CD4-positive, alpha-beta T cell treated with Interleukin-1 beta for 1 hour (primary cell): Measurements from ENCODE around the gene CLCN6.

Experiments used
- DNase-seq, 2 donors: peaks; one replicate each; pipeline ENCODE4 v3.0.0-alpha.2; 2020 to 2022

The CLCN6 gene

GRCh38 chr1:11856698-11857097 lies 50.7 kb downstream of the CLCN6 start:
- no peak for DNase-seq

GRCh38 chr1:11857164-11857851 lies 51.3 kb downstream of the CLCN6 start:
- DNase-seq: no peak

GRCh38 chr1:11858158-11858557 lies 52.2 kb downstream of the CLCN6 start:
- no peak for DNase-seq

DNA sequence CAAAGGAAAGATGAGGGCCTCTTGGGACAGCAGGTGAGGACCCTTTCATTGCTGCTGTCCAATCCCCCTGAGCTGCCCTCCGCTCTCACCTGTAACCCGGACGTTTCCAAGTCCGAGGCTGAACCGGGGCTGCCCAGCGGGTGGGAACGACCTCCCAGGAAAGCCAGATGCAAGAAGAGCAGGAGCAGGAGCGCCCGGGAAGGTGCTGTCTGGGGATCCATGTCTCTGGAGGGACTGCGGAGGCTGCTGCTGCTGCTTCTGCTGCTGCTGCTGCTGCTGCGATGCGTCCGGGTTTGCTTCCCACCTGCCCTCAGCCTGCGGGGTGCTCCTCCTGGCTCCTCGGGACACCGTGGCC lies 52.6 kb downstream of the CLCN6 start, which contains the start of gene NPPB:
Gene NPPB, minus strand, starts transcription at position 333 of the 355 bp plus-strand sequence. Its CDS starts 112 bp downstream, at position 221.
- no peak for DNase-seq

DNA sequence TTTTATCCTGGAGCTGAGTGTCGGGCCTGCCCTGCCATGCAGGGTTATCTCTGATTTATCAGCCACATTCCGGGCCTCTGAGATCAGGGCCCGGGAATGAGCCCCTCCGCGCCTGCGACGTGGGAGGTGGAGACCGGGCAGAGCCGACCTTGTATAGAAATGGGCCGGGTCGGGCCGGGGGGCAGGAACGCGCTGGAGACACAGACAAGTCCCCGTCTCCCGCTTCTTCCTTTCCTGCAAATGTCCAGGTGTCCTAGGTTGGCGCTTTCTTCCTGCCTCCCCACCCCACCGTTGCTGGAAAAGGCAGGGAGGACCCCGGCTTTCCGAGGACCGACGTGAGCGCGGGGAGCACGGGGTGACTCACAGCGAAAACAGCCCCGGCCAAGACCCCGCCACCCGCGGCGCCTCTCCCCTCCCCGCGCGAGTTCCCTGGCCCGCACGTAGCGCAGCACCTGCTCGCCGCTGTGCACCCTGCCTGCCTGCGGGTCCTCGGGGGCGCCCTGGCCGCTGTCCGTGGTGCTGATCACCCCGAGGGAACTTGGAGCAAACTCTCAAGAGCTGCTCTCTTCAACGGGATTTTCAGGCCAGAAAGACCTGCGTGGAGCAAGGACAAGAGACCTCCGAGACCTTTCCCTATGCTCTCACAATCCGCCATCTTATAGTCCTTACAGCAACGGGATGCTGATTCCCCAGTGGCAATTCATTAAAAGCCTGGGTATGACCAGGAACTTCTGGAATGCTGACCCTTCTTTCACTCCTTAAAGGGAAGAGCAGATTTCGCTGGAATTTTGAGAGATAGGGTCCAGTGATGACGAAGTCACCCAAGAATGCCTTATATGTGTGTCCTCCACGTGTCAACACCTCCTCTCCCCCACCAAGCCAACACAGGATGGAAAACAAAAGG lies 53.2 kb downstream of the CLCN6 start:
- peak; percentile 53 to 54 for DNase-seq

DNA sequence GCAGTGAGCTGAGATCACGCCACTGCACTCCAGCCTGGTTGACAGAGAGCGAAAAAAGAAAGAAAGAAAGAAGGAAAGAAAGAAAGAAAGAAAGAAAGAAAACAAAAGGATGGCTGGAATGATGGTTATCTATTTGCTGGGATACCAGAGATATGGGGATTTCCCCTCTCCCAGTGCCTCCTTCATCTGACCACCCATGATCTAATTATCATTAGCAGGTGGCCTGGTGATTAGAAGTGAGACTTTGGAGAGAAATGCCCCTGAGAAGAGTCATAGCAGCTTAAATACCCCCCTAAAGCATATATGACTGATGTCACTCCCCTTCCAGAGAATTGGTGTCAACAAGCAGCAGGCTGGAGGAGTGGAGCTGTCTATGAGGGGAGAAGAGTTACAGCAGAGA lies 54.1 kb downstream of the CLCN6 start:
- no peak for DNase-seq

- DNase-seq: no peak
These were observed 54.6 kb downstream of the CLCN6 start for GRCh38 chr1:11860587-11860986.

DNA sequence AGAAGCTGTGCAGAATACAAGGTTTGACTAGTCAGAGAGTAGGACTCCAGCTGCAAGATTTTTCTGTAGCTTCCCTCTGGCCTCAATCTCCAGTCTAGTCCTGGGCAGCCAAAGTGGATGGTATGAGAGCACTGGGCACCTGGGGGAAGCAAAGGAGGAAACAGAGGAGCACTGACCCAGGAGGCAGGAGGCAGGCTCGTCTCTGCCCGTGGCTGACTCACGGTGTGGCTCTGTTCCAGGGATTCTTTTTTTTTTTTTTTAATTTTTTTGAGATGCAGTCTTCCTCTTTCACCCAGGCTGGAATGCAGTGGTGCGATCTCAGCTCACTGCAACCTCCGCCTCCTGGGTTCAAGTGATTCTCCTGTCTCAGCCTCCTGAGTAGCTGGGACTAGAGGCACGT lies 56.9 kb downstream of the CLCN6 start:
- no peak for DNase-seq

DNA sequence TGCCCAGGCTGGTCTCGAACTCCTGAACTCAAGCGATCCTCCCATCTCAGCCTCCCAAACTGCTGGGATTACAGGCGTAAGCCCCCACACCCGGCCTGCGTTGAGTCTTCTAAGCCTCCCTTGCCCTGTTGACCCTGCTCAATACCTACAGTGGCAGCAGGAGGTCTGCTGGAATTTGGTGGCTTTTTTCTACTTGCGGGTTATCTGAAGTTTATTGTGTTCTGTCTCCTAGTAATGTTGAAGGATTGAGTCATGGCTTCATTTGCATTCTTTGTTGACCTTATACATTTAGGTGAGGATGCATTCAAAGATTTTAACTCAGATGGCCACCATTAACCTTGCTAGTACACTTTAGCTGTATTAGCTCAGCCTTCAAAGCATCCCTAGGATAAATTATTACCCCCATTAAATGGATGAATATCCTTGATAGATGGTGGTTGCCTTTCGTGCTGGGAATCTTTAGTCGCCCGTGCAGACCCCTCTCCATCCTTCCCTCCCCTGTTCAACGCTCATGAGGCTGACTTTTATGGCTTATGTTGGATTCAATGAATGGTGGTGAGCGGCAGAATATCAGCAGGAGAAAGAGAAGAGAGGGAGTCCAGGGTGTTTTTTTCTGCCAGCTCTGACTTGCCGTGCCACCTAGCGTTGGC lies 62.5 kb downstream of the CLCN6 start:
- no peak for DNase-seq

DNA sequence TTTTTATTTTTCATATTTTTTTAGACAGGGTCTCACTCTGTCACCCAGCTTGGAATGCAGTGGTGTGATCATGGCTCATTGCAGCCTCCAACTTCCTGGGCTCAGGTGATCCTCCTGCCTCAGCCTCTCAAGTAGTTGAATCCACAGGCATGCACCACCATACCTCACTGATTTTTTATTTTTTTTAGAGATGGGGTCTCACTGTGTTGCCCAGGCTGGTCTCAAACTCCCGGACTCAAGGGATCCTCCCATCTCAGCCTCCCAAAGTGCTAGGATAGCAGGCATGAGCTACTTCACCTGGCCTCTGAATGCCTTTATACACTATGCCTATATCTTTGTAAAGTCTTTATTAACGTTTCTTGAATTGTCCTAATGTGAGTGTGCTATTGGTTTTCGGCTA lies 63.1 kb downstream of the CLCN6 start:
- DNase-seq: no peak

DNA sequence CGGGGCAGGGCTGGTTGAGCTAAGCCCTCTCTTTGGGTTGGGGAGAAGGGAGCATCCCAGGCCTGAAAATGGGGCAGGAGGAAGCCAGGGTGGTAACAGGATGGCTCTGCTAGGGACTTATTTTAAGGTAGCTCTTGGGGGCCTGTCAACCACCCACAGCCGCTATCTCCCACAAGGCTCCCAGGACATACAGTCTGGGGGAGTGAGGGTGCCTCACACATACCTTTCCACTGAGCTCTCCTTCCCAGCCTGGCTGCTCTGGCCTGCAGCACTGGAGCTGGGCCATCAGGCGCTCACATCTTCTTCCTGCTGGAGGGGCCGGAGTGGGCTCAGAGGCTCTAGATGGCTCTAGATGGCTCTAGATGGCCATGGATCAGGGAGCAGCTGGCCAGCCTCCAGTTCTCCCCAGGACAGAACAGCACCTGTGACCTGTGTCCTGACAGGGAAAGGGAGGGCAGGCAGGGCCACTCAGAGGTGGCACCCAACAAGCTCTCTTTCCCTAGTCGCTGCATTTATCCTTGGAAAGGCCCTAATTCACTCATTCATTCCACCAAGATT lies 63.7 kb downstream of the CLCN6 start:
- DNase-seq: no peak

- no peak for DNase-seq
These were observed 66.6 kb downstream of the CLCN6 start for GRCh38 chr1:11872545-11872944.

- no peak for DNase-seq
These were observed 67.6 kb downstream of the CLCN6 start for GRCh38 chr1:11873395-11874257.

GRCh38 chr1:11874258-11874562 lies 68.2 kb downstream of the CLCN6 start:
- no peak for DNase-seq

GRCh38 chr1:11874624-11875023 lies 68.6 kb downstream of the CLCN6 start:
- no peak for DNase-seq

DNA sequence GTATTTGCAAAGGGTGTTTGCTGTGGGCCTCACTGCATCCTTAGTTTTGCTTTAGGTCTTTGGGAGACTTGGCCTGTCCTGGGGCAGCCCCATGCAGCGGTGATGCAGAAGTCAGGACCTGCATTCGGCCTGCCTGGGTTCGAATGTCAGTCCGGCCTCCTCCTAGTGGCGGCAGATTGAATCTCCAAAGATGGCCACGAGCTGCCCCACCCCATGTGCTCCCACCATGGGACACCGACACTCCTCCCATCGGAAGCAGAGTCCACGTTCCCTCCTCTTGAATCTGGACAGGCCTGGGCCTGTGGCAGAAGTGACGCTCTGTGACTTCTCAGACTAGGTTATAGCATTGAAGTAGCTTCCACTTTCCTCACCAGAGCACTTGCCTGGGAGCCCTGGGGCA lies 69.1 kb downstream of the CLCN6 start:
- DNase-seq: no peak

GRCh38 chr1:11877074-11877473 lies 71.1 kb downstream of the CLCN6 start:
- no peak for DNase-seq

DNA sequence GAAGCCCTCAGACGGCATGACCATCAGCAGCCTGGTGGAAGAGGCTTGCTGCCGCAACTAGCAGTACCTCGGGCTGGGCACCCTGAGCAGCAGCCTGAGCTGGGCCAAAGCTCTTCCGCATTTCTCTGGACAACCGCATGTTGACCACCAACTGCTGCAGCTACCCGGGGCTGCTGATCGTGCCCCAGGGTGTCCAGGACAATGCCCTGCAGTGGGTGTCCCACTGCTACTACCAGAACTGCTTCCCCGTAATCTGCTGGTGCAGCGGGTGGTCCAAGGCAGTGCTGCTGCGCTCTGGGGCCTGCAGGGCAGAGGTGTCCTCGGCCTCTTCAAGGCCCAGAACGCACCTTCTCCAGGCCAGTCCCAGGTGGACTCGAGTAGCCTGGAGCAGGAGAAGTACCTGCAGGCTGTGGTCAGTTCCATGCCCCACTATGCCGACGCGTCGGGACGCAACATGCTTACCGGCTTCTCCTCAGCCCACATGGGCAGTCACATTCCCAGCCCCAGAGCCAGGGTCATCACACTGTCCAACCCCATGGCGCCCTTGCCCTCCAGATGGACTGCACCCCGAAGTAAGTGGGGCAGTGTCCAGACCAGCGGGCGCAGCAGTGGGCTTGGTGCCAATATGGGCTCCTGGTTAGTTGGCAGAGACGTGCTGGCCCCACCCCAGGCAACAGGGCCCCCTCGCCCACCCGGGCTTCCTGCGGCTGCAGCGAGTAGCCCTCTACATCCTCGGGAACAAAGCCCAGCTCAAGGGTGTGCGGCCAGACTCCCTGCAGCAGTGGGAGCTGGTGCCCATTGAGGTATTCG lies 72.3 kb downstream of the CLCN6 start:
- no peak for DNase-seq

- DNase-seq: no peak
These were observed 72.8 kb downstream of the CLCN6 start for GRCh38 chr1:11878891-11879190.

DNA sequence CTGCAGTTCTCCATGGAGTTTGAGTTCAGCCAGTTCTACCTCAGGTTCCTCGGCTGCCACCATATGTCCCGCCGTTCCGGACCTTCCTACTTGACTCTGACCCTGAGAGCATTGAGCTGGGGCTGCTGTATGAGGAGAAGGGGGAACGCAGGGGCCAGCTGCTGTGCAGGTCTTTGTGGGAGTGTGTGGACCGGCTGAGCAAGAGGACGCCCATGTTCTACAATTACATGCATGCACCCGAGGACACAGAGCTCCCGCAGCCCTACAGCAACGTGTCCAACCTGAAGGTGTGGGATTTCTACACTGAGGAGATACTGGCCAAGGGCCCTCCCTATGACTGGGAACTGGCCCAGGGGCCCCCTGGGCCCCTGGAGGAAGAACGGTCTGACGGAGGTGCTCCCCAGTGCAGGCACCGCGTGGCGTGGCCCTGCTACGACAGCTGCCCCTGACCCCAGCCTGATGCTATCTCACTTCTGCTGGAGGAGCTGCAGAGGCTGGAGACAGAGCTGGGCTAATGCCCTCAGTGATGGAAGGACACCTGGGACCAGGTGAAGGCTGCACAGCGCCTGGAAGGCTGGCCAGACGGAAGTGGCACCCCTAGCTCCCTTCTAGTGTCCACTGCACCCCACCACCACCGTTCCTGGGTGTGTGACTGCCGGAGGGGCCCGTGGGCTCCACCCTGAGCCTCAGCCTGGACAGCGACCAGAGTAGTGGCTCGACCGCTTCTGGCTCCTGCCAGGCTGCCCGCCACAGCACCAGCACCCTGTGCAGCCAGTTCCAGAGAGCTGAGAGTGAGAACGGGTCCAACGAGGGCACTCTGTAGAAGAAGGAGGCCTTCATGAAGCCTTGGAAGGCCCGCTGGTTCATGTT lies 73.6 kb downstream of the CLCN6 start:
- DNase-seq: no peak

DNA sequence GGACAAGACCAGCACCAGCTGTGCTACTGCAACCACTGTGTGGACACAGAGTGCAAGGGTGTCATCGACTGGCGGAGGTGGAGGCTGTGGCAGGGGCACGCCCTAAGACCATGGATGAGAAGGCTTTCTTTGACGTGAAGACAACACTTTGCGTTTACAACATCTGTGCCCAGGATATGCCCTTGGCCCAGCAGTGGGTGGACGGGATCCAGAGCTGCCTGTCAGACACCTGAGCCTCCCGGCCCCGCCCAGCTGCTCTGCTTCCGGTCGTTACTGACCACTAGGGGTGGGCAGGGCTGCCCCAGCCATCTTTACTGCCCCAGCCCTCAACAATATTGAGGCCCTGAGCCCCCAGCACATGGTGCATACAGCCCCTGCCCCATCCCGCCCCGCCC lies 74.2 kb downstream of the CLCN6 start:
- no peak for DNase-seq
